Ectodermal cell (in vitro differentiated cells): ENCODE measurements around the gene ARHGAP24.
"Not testable (repeated sequence)": the region's sequence is repeated elsewhere in the genome, so short reads cannot be mapped to it uniquely, and the experiment has no call there.

Experiments
- H3K27ac ChIP-seq: 2 replicates; pipeline ENCODE4 v1.7.0; 2013; ENCODE audit warnings: mild to moderate bottlenecking, low read depth, low read length; ENCODE audit not compliant: insufficient read depth, poor library complexity, severe bottlenecking
- H3K27me3 ChIP-seq: 2 replicates; pipeline ENCODE4 v1.7.0; 2013; ENCODE audit warnings: mild to moderate bottlenecking, low read length; ENCODE audit not compliant: insufficient read depth, control insufficient read depth, poor library complexity, severe bottlenecking
- H3K36me3 ChIP-seq: one replicate; pipeline ENCODE4 v1.7.0; 2013; ENCODE audit warnings: low read length; ENCODE audit not compliant: control insufficient read depth, insufficient read depth
- H3K4me1 ChIP-seq: one replicate; pipeline ENCODE4 v1.7.0; 2013; ENCODE audit warnings: low read length; ENCODE audit not compliant: control insufficient read depth, insufficient read depth
- H3K4me3 ChIP-seq: 2 replicates; pipeline ENCODE4 v1.7.0; 2013; ENCODE audit warnings: low read depth, low read length, control low read depth; ENCODE audit not compliant: insufficient read depth
- H3K9me3 ChIP-seq: 2 replicates; pipeline ENCODE4 v1.7.0; 2013; ENCODE audit warnings: mild to moderate bottlenecking, low read length, moderate library complexity; ENCODE audit not compliant: control insufficient read depth
- WGBS, 2 experiments: methylation state at CpG; one replicate each; pipeline ENCODE4 v1.1.7; 2013; ENCODE audit warnings: missing lambda C conversion rate in 2 of 2; 5-methylcytosine and 5-hydroxymethylcytosine counted together

ARHGAP24 gene

GRCh38 chr4:85498068-85498733 is 23.3 kb downstream of the ARHGAP24 start:
- H3K27ac ChIP-seq: no peak overlapping the region
- WGBS, 2 experiments: 88 to 92% methylated on average over 3 to 4 of the region's 5 CpGs
- no peaks in the 10 kb centered on the region for H3K4me1 ChIP-seq
- no peaks in the 10 kb centered on the region for H3K27me3 ChIP-seq
- H3K9me3 ChIP-seq: no peaks in the 10 kb centered on the region
- H3K36me3 ChIP-seq: no peaks in the 10 kb centered on the region
- H3K4me3 ChIP-seq: no peak overlapping the region

GRCh38 chr4:85499573-85499972 is 24.6 kb downstream of the ARHGAP24 start:
- Histone ChIP-seq H3K4me1 (no peaks in the 10 kb centered on the region), H3K36me3 (no peaks in the 10 kb centered on the region), H3K4me3 (no peak overlapping the region), H3K9me3 (no peaks in the 10 kb centered on the region), H3K27ac (no peak overlapping the region), H3K27me3 (no peaks in the 10 kb centered on the region)
- 91 to 98% methylated on average over 2 to 3 of the region's 3 CpGs for WGBS, 2 experiments

- Histone ChIP-seq H3K36me3 (no peaks in the 10 kb centered on the region), H3K4me3 (no peak overlapping the region), H3K27me3 (no peaks in the 10 kb centered on the region), H3K4me1 (no peaks in the 10 kb centered on the region), H3K9me3 (no peaks in the 10 kb centered on the region), H3K27ac (no peak overlapping the region)
- 93 to 97% methylated on average over 3 of the region's 3 CpGs for WGBS, 2 experiments
Measured at GRCh38 chr4:85500110-85500867, 25.3 kb downstream of the ARHGAP24 start.

- H3K9me3 ChIP-seq, H3K4me3 ChIP-seq, H3K4me1 ChIP-seq, H3K27me3 ChIP-seq, H3K36me3 ChIP-seq, H3K27ac ChIP-seq: not testable (repeated sequence)
Measured at GRCh38 chr4:85501145-85501544, 26.2 kb downstream of the ARHGAP24 start.

GRCh38 chr4:85508654-85509053 is 33.7 kb downstream of the ARHGAP24 start:
- no peaks in the 10 kb centered on the region for H3K9me3 ChIP-seq
- no peaks in the 10 kb centered on the region for H3K27me3 ChIP-seq
- H3K27ac ChIP-seq: no peak overlapping the region
- no peaks in the 10 kb centered on the region for H3K4me1 ChIP-seq
- H3K4me3 ChIP-seq: no peak overlapping the region
- 78 to 80% methylated on average over 2 of the region's 2 CpGs for WGBS, 2 experiments
- H3K36me3 ChIP-seq: no peaks in the 10 kb centered on the region

GRCh38 chr4:85509882-85510631 is 35.1 kb downstream of the ARHGAP24 start:
- Histone ChIP-seq H3K27me3 (no peaks in the 10 kb centered on the region), H3K4me3 (no peak overlapping the region), H3K9me3 (no peaks in the 10 kb centered on the region), H3K27ac (no peak overlapping the region), H3K4me1 (no peaks in the 10 kb centered on the region), H3K36me3 (no peaks in the 10 kb centered on the region)
- 88 to 89% methylated on average over 5 of the region's 5 CpGs for WGBS, 2 experiments

- 97% methylated on average over 3 of the region's 3 CpGs; no CpG with 5 or more reads in 1 of the 2 experiments for WGBS, 2 experiments
- Histone ChIP-seq H3K4me3 (no peak overlapping the region), H3K9me3 (no peaks in the 10 kb centered on the region), H3K27ac (no peak overlapping the region), H3K4me1 (no peaks in the 10 kb centered on the region), H3K36me3 (no peaks in the 10 kb centered on the region), H3K27me3 (no peaks in the 10 kb centered on the region)
Measured at GRCh38 chr4:85510632-85510984, 35.7 kb downstream of the ARHGAP24 start.

- 44 to 45% methylated on average over 2 of the region's 2 CpGs for WGBS, 2 experiments
- Histone ChIP-seq H3K27me3 (no peaks in the 10 kb centered on the region), H3K27ac (no peak overlapping the region), H3K4me1 (no peaks in the 10 kb centered on the region), H3K4me3 (no peak overlapping the region), H3K9me3 (no peaks in the 10 kb centered on the region), H3K36me3 (no peaks in the 10 kb centered on the region)
Measured at GRCh38 chr4:85512446-85513205, 37.7 kb downstream of the ARHGAP24 start.

GRCh38 chr4:85514117-85514516 is 39.2 kb downstream of the ARHGAP24 start:
- Histone ChIP-seq H3K27ac (no peak overlapping the region), H3K36me3 (no peaks in the 10 kb centered on the region), H3K9me3 (no peaks in the 10 kb centered on the region), H3K27me3 (no peaks in the 10 kb centered on the region), H3K4me1 (no peaks in the 10 kb centered on the region), H3K4me3 (no peak overlapping the region)
- WGBS, 2 experiments: 81 to 95% methylated on average over 1 of the region's 1 CpG

GRCh38 chr4:85514783-85515182 is 39.8 kb downstream of the ARHGAP24 start:
- Histone ChIP-seq H3K4me1 (no peaks in the 10 kb centered on the region), H3K9me3 (no peaks in the 10 kb centered on the region), H3K27me3 (no peaks in the 10 kb centered on the region), H3K36me3 (no peaks in the 10 kb centered on the region), H3K4me3 (no peak overlapping the region), H3K27ac (no peak overlapping the region)
- WGBS, 2 experiments: 94 to 98% methylated on average over 5 of the region's 5 CpGs
